Tibial artery (tissue), 4 donors: ENCODE results near the gene MGAT5B.

Source experiments
- DNase-seq, 2 donors: peaks; one replicate each; pipeline ENCODE4 v3.0.0-alpha.2; 2019
- H3K27ac ChIP-seq, 2 donors: fragments of 200-600 bp; sonication (generic) in 1 of 2; 1 replicate in 1 of 2; 2 replicates in 1 of 2; pipeline ENCODE4 v1.5.1; 2018 to 2019; ENCODE audit warnings: mild to moderate bottlenecking in 1 of 2
- H3K27me3 ChIP-seq, 2 donors: fragments of 200-600 bp; sonication (generic) in 1 of 2; one replicate each; pipeline versions ENCODE4 v1.5.1 to v1.6.0; 2016 to 2019
- H3K36me3 ChIP-seq, 3 donors: fragments of 200-600 bp; sonication (generic) in 2 of 3; one replicate each; pipeline ENCODE4 v1.5.1; 2016 to 2019; ENCODE audit warnings: mild to moderate bottlenecking in 2 of 3
- H3K4me1 ChIP-seq, 4 donors: fragments of 200-600 bp; sonication (generic) in 2 of 4; 1 replicate in 3 of 4; 2 replicates in 1 of 4; pipeline ENCODE4 v1.5.1; 2016 to 2019
- H3K4me3 ChIP-seq, 2 donors: fragments of 200-600 bp; sonication (generic) in 1 of 2; 1 replicate in 1 of 2; 2 replicates in 1 of 2; pipeline ENCODE4 v1.5.1; 2018 to 2019; ENCODE audit warnings: mild to moderate bottlenecking in 2 of 2
- H3K9me3 ChIP-seq, 3 donors: fragments of 200-600 bp; sonication (generic) in 1 of 3; one replicate each; pipeline ENCODE4 v1.5.1; 2016 to 2019
- CTCF ChIP-seq, 2 experiments: fragments of 200-600 bp in 1 of 2; fragments of 450-650 bp in 1 of 2; IDR thresholded peaks; one replicate each; pipeline ENCODE4 v1.5.1; 2017 to 2019; ENCODE audit warnings: antibody characterized with exemption in 2 of 2, mild to moderate bottlenecking in 1 of 2, moderate library complexity in 1 of 2
- intact Hi-C: fragments of 100-400 bp; cut with DNase I; formaldehyde crosslinking; loops from one replicate; pipeline ENCODE4 v1.15.0; 2023; ENCODE audit warnings: low total_unique reads

Gene MGAT5B

GRCh38 chr17:76888661-76889060 is 20.5 kb downstream of the MGAT5B start:
- intact Hi-C loops, result no loop called here
- no peak for TF ChIP-seq CTCF (IDR thresholded peaks at IDR 0.05)
- Histone ChIP-seq H3K27ac (no peak overlapping the region), H3K4me3 (no peak overlapping the region), H3K4me1 (no peaks in the 10 kb centered on the region), H3K9me3 (no peaks in the 10 kb centered on the region), H3K27me3 (peaks cover 0 to 57% of the 10 kb centered on the region in 2 donors), H3K36me3 (no peaks in the 10 kb centered on the region)
- no peak for DNase-seq

GRCh38 chr17:76889323-76889722 is 21.1 kb downstream of the MGAT5B start:
- TF ChIP-seq CTCF (IDR thresholded peaks at IDR 0.05), result no peak
- DNase-seq, result no peak

GRCh38 chr17:76892329-76892728 is 24.1 kb downstream of the MGAT5B start:
- Histone ChIP-seq H3K27ac (no peak overlapping the region), H3K4me1 (no peaks in the 10 kb centered on the region), H3K36me3 (no peaks in the 10 kb centered on the region), H3K27me3 (peaks cover 0 to 28% of the 10 kb centered on the region in 2 donors), H3K9me3 (peaks cover 0 to 4% (median 0%) of the 10 kb centered on the region in 3 donors), H3K4me3 (no peak overlapping the region)
- TF ChIP-seq CTCF (IDR thresholded peaks at IDR 0.05), result no peak
- intact Hi-C loops, result no loop called here
- no peak for DNase-seq

More at GRCh38 chr17:76889323-76889722, 21.1 kb downstream of the MGAT5B start:
- intact Hi-C loops, result no loop called here
- Histone ChIP-seq H3K4me3 (no peak overlapping the region), H3K27me3 (peaks cover 0 to 54% of the 10 kb centered on the region in 2 donors), H3K36me3 (no peaks in the 10 kb centered on the region), H3K4me1 (no peaks in the 10 kb centered on the region), H3K9me3 (no peaks in the 10 kb centered on the region), H3K27ac (no peak overlapping the region)

GRCh38 chr17:76893623-76894334 is 25.6 kb downstream of the MGAT5B start:
- no peak overlapping the region for H3K4me3 ChIP-seq
- intact Hi-C loops, result no loop called here
- H3K4me1 ChIP-seq, result no peaks in the 10 kb centered on the region
- peaks cover 0 to 4% (median 0%) of the 10 kb centered on the region in 3 donors for H3K9me3 ChIP-seq
- peaks cover 0 to 16% of the 10 kb centered on the region in 2 donors for H3K27me3 ChIP-seq
- no peak overlapping the region for H3K27ac ChIP-seq
- no peaks in the 10 kb centered on the region for H3K36me3 ChIP-seq
- TF ChIP-seq CTCF (IDR thresholded peaks at IDR 0.05), result no peak
- DNase-seq, result no peak

- Histone ChIP-seq H3K4me1 (no peaks in the 10 kb centered on the region), H3K27me3 (peaks cover 0 to 20% of the 10 kb centered on the region in 2 donors), H3K27ac (no peak overlapping the region), H3K9me3 (peaks cover 0 to 4% (median 0%) of the 10 kb centered on the region in 3 donors), H3K36me3 (no peaks in the 10 kb centered on the region), H3K4me3 (no peak overlapping the region)
- no peak for DNase-seq
- intact Hi-C loops, result no loop called here
- TF ChIP-seq CTCF (IDR thresholded peaks at IDR 0.05), result no peak
These were observed 26.6 kb downstream of the MGAT5B start for GRCh38 chr17:76894842-76895241.
